Heart left ventricle (tissue), 16 donors: ENCODE data around the gene FAM53B. TPM values are rescaled to one million over a fixed set of nuclear protein-coding genes. Genes with fewer than 3 reads are reported as not detected.

Experiments used
- ATAC-seq, 4 donors: fragments of 200-7000 bp; cut with Tn5 transposase; one replicate each; pipeline ENCODE4 v1.9.1; 2020 to 2022; ENCODE audit warnings: moderate library complexity in 4 of 4, mild to moderate bottlenecking in 3 of 4, moderate number of reproducible peaks in 1 of 4
- DNase-seq, 5 donors: peaks; one replicate each; pipeline ENCODE4 v3.0.0-alpha.2; 2020
- H3K27ac ChIP-seq, 12 donors: fragments of 200-600 bp; sonication (generic) in 4 of 12; one replicate each; pipeline versions ENCODE4 v1.5.0 to v1.8.0; 2016 to 2022; ENCODE audit warnings: mild to moderate bottlenecking in 2 of 12
- H3K27me3 ChIP-seq, 9 donors: fragments of 200-600 bp; sonication (generic) in 2 of 9; one replicate each; pipeline versions ENCODE4 v1.5.1 to v1.8.0; 2016 to 2022; ENCODE audit warnings: mild to moderate bottlenecking in 3 of 9
- H3K36me3 ChIP-seq, 9 donors: fragments of 200-600 bp; sonication (generic) in 2 of 9; one replicate each; pipeline versions ENCODE4 v1.5.0 to v1.8.0; 2018 to 2022; ENCODE audit warnings: mild to moderate bottlenecking in 2 of 9
- H3K4me1 ChIP-seq, 12 donors: fragments of 200-600 bp; sonication (generic) in 4 of 12; one replicate each; pipeline versions ENCODE4 v1.5.0 to v1.8.0; 2016 to 2022; ENCODE audit warnings: mild to moderate bottlenecking in 3 of 12
- H3K4me3 ChIP-seq, 12 donors: fragments of 200-600 bp; sonication (generic) in 4 of 12; one replicate each; pipeline versions ENCODE4 v1.5.0 to v1.8.0; 2017 to 2022; ENCODE audit warnings: mild to moderate bottlenecking in 9 of 12, moderate library complexity in 4 of 12
- H3K9me3 ChIP-seq, 12 donors: fragments of 200-600 bp; sonication (generic) in 4 of 12; one replicate each; pipeline versions ENCODE4 v1.5.0 to v1.8.0; 2016 to 2022; ENCODE audit warnings: mild to moderate bottlenecking in 1 of 12
- POLR2A ChIP-seq, 2 donors: fragments of 450-650 bp; IDR thresholded peaks; one replicate each; pipeline ENCODE4 v1.6.1; 2017; ENCODE audit warnings: antibody characterized with exemption in 2 of 2, mild to moderate bottlenecking in 2 of 2, moderate library complexity in 2 of 2
- WGBS, 4 donors: extraction: QIAGEN DNeasy Blood & Tissue Kit in 2 of 4; methylation state at CpG; one replicate each; pipeline versions ENCODE4 v1.1.5 to v1.1.7; 2013 to 2018; 5-methylcytosine and 5-hydroxymethylcytosine counted together
- intact Hi-C, 10 donors: fragments of 100-400 bp; cut with DNase I; formaldehyde crosslinking; loops; one replicate each; pipeline versions ENCODE4 v1.11.1 to v1.14.2; 2022
- polyA plus RNA-seq, 2 donors: library from polyadenylated mRNA; stranded (reverse); fragments of 200-250 nt; gene quantifications; one replicate each; pipeline ENCODE4 v1.2.3, GENCODE V29; 2013
- total RNA-seq, 9 donors: library from RNA; depleted of rRNA in 2 of 9; stranded (reverse); fragments of >200 nt in 2 of 9; fragmentation: NEBNext Ultra II Directional in 3 of 9; extraction: Animal tissue kit (Norgen Biotek cat#: 25700) in 3 of 9; gene quantifications; one replicate each; pipeline versions ENCODE4 v1.1.0 to v1.2.4, GENCODE V29; 2016 to 2023
- TF ChIP-seq, protein P1 (sequence below), 12 donors: fragments of 200-600 bp; sonication (generic) in 4 of 12; IDR thresholded peaks; one replicate each; pipeline versions ENCODE4 v1.5.0 to v1.8.0; 2018 to 2022; ENCODE audit warnings: antibody characterized with exemption in 12 of 12, mild to moderate bottlenecking in 5 of 12
- donor health status: ischemic (EF 13 %, LVEDD 7.1; RV severe dilation, severe dysfunction).
- donor health status: healthy with polysubstance abuse.
- donor health status: DM: no; HTN: yes; CAD: no.
- donor health status: DM: no; HTN: no; CAD: no.
- donor health status: ischemic (EF 25% LVEDD 6.9; RV normal size, moderate dysfunction).
- donor health status: ischemic (EF 25% LVEDD 5.7; RV mildly dilated, moderate dysfunction).
- donor health status: healthy.
- donor health status: DM: yes; HTN: yes; CAD: no.
- donor health status: ischemic (EF 35%, LVEDD 5.7; RV mildly dilated, moderate dysfunction).
- donor health status: nonischemic (EF 11% LVEDD 7.7; RV severe dilation, severe dysfunction).
- donor health status: DM: yes; HTN: yes; CAD: no.
- donor health status: PGD.
- donor health status: ischemic (EF 29% LVEDD 5.4; RV normal size, mild dysfunction).
- donor health status: nonischemic (EF 23%, LVEDD 6.1; RV moderate dilation, normal function).

Gene FAM53B
- total and polyA plus RNA-seq, 11 donors = 23.7 to 57.7 (median 35.5) TPM

GRCh38 chr10:124732931-124733570, 11.1 kb downstream of the FAM53B start:
- Histone ChIP-seq H3K9me3 (no peaks in the 10 kb centered on the region), H3K36me3 (no peaks in the 10 kb centered on the region), H3K4me1 (peaks cover 45 to 100% (median 96%) of the 10 kb centered on the region in 12 donors), H3K27me3 (no peaks in the 10 kb centered on the region), H3K4me3 (peak overlapping the region in 2 of 12 donors; percentile 4 to 26), H3K27ac (peak overlapping the region; percentile 64 to 94 (median 88))
- ATAC-seq = peak; percentile 16 to 66 (median 44)
- DNase-seq = peak in 3 of 5 donors; percentile 69 to 78 (median 78)
- intact Hi-C loops = loop anchor here in 6 of 10 donors (10.0 kb wide), 1 partner anchor 48 kb away; no protein-coding TSS in a partner anchor
- TF ChIP-seq, protein P1, sequence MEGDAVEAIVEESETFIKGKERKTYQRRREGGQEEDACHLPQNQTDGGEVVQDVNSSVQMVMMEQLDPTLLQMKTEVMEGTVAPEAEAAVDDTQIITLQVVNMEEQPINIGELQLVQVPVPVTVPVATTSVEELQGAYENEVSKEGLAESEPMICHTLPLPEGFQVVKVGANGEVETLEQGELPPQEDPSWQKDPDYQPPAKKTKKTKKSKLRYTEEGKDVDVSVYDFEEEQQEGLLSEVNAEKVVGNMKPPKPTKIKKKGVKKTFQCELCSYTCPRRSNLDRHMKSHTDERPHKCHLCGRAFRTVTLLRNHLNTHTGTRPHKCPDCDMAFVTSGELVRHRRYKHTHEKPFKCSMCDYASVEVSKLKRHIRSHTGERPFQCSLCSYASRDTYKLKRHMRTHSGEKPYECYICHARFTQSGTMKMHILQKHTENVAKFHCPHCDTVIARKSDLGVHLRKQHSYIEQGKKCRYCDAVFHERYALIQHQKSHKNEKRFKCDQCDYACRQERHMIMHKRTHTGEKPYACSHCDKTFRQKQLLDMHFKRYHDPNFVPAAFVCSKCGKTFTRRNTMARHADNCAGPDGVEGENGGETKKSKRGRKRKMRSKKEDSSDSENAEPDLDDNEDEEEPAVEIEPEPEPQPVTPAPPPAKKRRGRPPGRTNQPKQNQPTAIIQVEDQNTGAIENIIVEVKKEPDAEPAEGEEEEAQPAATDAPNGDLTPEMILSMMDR (IDR thresholded peaks at IDR 0.05) = no peak
- no peak for TF ChIP-seq POLR2A (IDR thresholded peaks at IDR 0.05)
- 37 to 44% (median 40%) methylated on average over 14 of the region's 14 CpGs for WGBS, 4 donors

DNA sequence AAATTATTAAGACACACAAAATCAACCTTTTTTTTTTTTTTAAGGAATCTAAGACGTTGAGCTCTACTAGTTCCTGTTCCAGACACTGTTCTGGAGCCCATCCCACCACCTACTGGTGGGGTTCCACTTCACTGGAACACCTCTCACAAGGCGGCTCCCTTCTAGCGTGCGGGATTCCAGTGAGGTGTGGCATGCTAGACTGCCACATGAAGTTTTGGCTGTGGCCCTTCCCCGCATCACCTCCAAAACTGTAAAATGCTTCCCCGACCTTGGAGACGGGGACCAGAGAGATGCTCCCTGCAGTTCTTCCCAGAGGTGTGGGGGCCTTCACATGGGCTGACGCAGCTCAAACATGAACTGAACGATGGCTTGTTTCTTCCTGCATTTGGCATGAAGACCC, 12.6 kb downstream of the FAM53B start:
- H3K4me3 ChIP-seq = no peak overlapping the region
- WGBS, 4 donors = 81 to 88% (median 83%) methylated on average over 9 of the region's 9 CpGs
- no peaks in the 10 kb centered on the region for H3K27me3 ChIP-seq
- TF ChIP-seq POLR2A (IDR thresholded peaks at IDR 0.05) = no peak
- TF ChIP-seq, protein P1 (IDR thresholded peaks at IDR 0.05) = no peak
- ATAC-seq (no peak), DNase-seq (no peak)
- peak overlapping the region in 9 of 12 donors; percentile 1 to 94 (median 89) for H3K27ac ChIP-seq
- intact Hi-C loops = loop anchor here in 6 of 10 donors (10.0 kb wide), 1 partner anchor 47 kb away; no protein-coding TSS in a partner anchor
- no peaks in the 10 kb centered on the region for H3K9me3 ChIP-seq
- peaks cover 41 to 100% (median 96%) of the 10 kb centered on the region in 12 donors for H3K4me1 ChIP-seq
- no peaks in the 10 kb centered on the region for H3K36me3 ChIP-seq

GRCh38 chr10:124730790-124731189, 13.4 kb downstream of the FAM53B start:
- intact Hi-C loops = loop anchor here in 6 of 10 donors (10.0 kb wide), 1 partner anchor 46 kb away; no protein-coding TSS in a partner anchor
- Histone ChIP-seq H3K27ac (peak overlapping the region in 6 of 12 donors; percentile 1 to 91 (median 86)), H3K27me3 (no peaks in the 10 kb centered on the region), H3K4me1 (peaks cover 37 to 100% (median 94%) of the 10 kb centered on the region in 12 donors), H3K4me3 (no peak overlapping the region), H3K36me3 (no peaks in the 10 kb centered on the region), H3K9me3 (no peaks in the 10 kb centered on the region)
- ATAC-seq (no peak), DNase-seq (no peak)
- WGBS, 4 donors = 74 to 87% (median 84%) methylated on average over 3 of the region's 3 CpGs
- TF ChIP-seq, protein P1 (IDR thresholded peaks at IDR 0.05) = no peak
- no peak for TF ChIP-seq POLR2A (IDR thresholded peaks at IDR 0.05)

GRCh38 chr10:124728830-124729661, 15.1 kb downstream of the FAM53B start:
- H3K4me1 ChIP-seq = peaks cover 42 to 99% (median 93%) of the 10 kb centered on the region in 12 donors
- TF ChIP-seq POLR2A (IDR thresholded peaks at IDR 0.05) = no peak
- TF ChIP-seq, protein P1 (IDR thresholded peaks at IDR 0.05) = no peak
- H3K36me3 ChIP-seq = peaks cover 0 to 5% (median 0%) of the 10 kb centered on the region in 9 donors
- intact Hi-C loops = loop anchor here in 1 of 10 donors (5.0 kb wide), 1 partner anchor 57 kb away; no protein-coding TSS in a partner anchor
- ATAC-seq = peak in 1 of 4 donors; percentile 5
- H3K27ac ChIP-seq = peak overlapping the region; percentile 59 to 87 (median 74)
- no peak overlapping the region for H3K4me3 ChIP-seq
- no peaks in the 10 kb centered on the region for H3K27me3 ChIP-seq
- DNase-seq = peak in 1 of 5 donors; percentile 30
- no peaks in the 10 kb centered on the region for H3K9me3 ChIP-seq
- WGBS, 4 donors = 48 to 63% (median 58%) methylated on average over 8 of the region's 8 CpGs
